IMR-90 (cell line): Measurements from ENCODE around the gene PMF1. TPM values are rescaled to one million over a fixed set of nuclear protein-coding genes. Genes with fewer than 3 reads are reported as not detected.

Source experiments
- ATAC-seq: fragments of 200-7000 bp; cut with Tn5 transposase; 2 replicates; pipeline ENCODE4 v1.9.1; 2020; ENCODE audit warnings: low read depth, mild to moderate bottlenecking, moderate library complexity
- BruUV-seq: library from RNA; stranded (reverse); fragments of 400-500 nt; replicated peaks from 2 replicates; lab custom pipeline; 2021; lab: Mats Ljungman, UMichigan
- CTCF ChIA-PET: fragments of 300-600 bp; formaldehyde crosslinking; extraction: SDS; loops from one replicate; lab custom pipeline; 2021; ENCODE audit warnings: antibody characterized with exemption; lab: Yijun Ruan, JAX
- POLR2A ChIA-PET: fragments of 300-600 bp; sonication (Branson Sonifier 250); formaldehyde crosslinking; loops from one replicate; lab custom pipeline; 2022; ENCODE audit warnings: antibody characterized with exemption; ENCODE audit not compliant: unreplicated experiment; lab: Charles Lee
- DNase-seq: peaks from one replicate; pipeline ENCODE4 v3.0.0; 2013
- H2AFZ ChIP-seq: replicated peaks from 2 replicates; pipeline ENCODE3; 2013; ENCODE audit warnings: low read length, mild to moderate bottlenecking; ENCODE audit not compliant: poor library complexity
- H2AK5ac ChIP-seq: 2 replicates; pipeline ENCODE4 v1.6.1; 2013; ENCODE audit warnings: low read depth, low read length, inconsistent platforms
- H2AK9ac ChIP-seq: replicated peaks from 2 replicates; pipeline ENCODE3; 2013; ENCODE audit warnings: mild to moderate bottlenecking, low read depth, low read length, moderate library complexity; ENCODE audit not compliant: poor library complexity
- H2BK120ac ChIP-seq: 2 replicates; pipeline ENCODE4 v1.6.1; 2013; ENCODE audit warnings: low read depth, low read length, inconsistent platforms
- H2BK15ac ChIP-seq: 3 replicates; pipeline ENCODE4 v1.6.1; 2013; ENCODE audit warnings: low read depth, low read length, inconsistent platforms
- H2BK20ac ChIP-seq: 2 replicates; pipeline ENCODE4 v1.6.1; 2013; ENCODE audit warnings: low read depth, mild to moderate bottlenecking, inconsistent platforms, low read length, moderate library complexity
- H2BK5ac ChIP-seq: 2 replicates; pipeline ENCODE4 v1.6.1; 2013; ENCODE audit warnings: mild to moderate bottlenecking, low read depth, low read length, inconsistent platforms; ENCODE audit not compliant: poor library complexity, severe bottlenecking
- H3K14ac ChIP-seq: replicated peaks from 2 replicates; pipeline ENCODE4 v1.6.1; 2013; ENCODE audit warnings: low read depth, low read length, inconsistent platforms
- H3K18ac ChIP-seq: 2 replicates; pipeline ENCODE4 v1.6.1; 2013; ENCODE audit warnings: low read depth, low read length, control low read depth
- H3K23ac ChIP-seq: 2 replicates; pipeline ENCODE4 v1.6.1; 2013; ENCODE audit warnings: low read depth, low read length, inconsistent platforms
- H3K27ac ChIP-seq: 2 replicates; pipeline ENCODE4 v1.5.1; 2013; ENCODE audit warnings: mild to moderate bottlenecking, control low read depth, low read length; ENCODE audit not compliant: insufficient read depth
- H3K27me3 ChIP-seq: 2 replicates; pipeline ENCODE4 v1.6.1; 2013; ENCODE audit warnings: low read length; ENCODE audit not compliant: control insufficient read depth, insufficient read depth
- H3K36me3 ChIP-seq: 2 replicates; pipeline ENCODE4 v1.6.1; 2013; ENCODE audit warnings: low read length, mixed read lengths; ENCODE audit not compliant: control insufficient read depth, insufficient read depth
- H3K4ac ChIP-seq: 2 replicates; pipeline ENCODE4 v1.6.1; 2013; ENCODE audit warnings: low read depth, low read length, inconsistent platforms
- H3K4me1 ChIP-seq: 2 replicates; pipeline ENCODE4 v1.6.1; 2013; ENCODE audit warnings: low read length, mixed read lengths; ENCODE audit not compliant: control insufficient read depth, insufficient read depth
- H3K4me2 ChIP-seq: 2 replicates; pipeline ENCODE4 v1.6.1; 2013; ENCODE audit warnings: low read depth, mild to moderate bottlenecking, control low read depth, low read length, moderate library complexity
- H3K4me3 ChIP-seq: 2 replicates; pipeline ENCODE4 v1.5.1; 2013; ENCODE audit warnings: low read depth, mild to moderate bottlenecking, control low read depth, low read length, moderate library complexity; ENCODE audit not compliant: insufficient read depth
- H3K56ac ChIP-seq: 2 replicates; pipeline ENCODE4 v1.6.1; 2013; ENCODE audit warnings: low read length, inconsistent platforms; ENCODE audit not compliant: insufficient read depth; ENCODE audit errors: extremely low read depth
- H3K79me1 ChIP-seq, 2 experiments: 2 replicates each; pipeline ENCODE4 v1.6.1; 2013; ENCODE audit warnings: low read length in 2 of 2, inconsistent platforms in 1 of 2, low read depth in 1 of 2
- H3K9ac ChIP-seq: 2 replicates; pipeline ENCODE4 v1.6.1; 2013; ENCODE audit warnings: low read depth, low read length, control low read depth
- H3K9me1 ChIP-seq: 2 replicates; pipeline ENCODE4 v1.6.1; 2013; ENCODE audit warnings: low read length, inconsistent platforms; ENCODE audit not compliant: insufficient read depth
- H3K9me3 ChIP-seq: 2 replicates; pipeline ENCODE4 v1.6.1; 2013; ENCODE audit warnings: low read length; ENCODE audit not compliant: control insufficient read depth, insufficient read depth
- H4K20me1 ChIP-seq: 2 replicates; pipeline ENCODE4 v1.6.1; 2013; ENCODE audit warnings: low read length, inconsistent platforms; ENCODE audit not compliant: insufficient read depth
- H4K5ac ChIP-seq: 2 replicates; pipeline ENCODE4 v1.6.1; 2013; ENCODE audit warnings: mild to moderate bottlenecking, low read depth, low read length, control low read depth
- H4K8ac ChIP-seq, 2 experiments: 2 replicates each; pipeline ENCODE4 v1.6.1; 2013; ENCODE audit warnings: low read depth in 2 of 2, low read length in 2 of 2, control low read depth in 1 of 2, inconsistent platforms in 1 of 2
- H4K91ac ChIP-seq: 2 replicates; pipeline ENCODE4 v1.6.1; 2013; ENCODE audit warnings: low read depth, low read length, inconsistent platforms; ENCODE audit not compliant: insufficient read depth
- BHLHE40 ChIP-seq: fragments of 150-350 bp; IDR thresholded peaks from 2 replicates; pipeline ENCODE4 v1.6.1; 2016; ENCODE audit warnings: mild to moderate bottlenecking, low read depth, low read length
- CEBPB ChIP-seq: IDR thresholded peaks from 2 replicates; pipeline ENCODE4 v1.6.1; 2012; ENCODE audit warnings: low read depth, low read length, improper control_type of control experiment
- CHD1 ChIP-seq: IDR thresholded peaks from 2 replicates; pipeline ENCODE4 v1.6.1; 2012; ENCODE audit warnings: low read depth, low read length, improper control_type of control experiment
- ELK1 ChIP-seq: fragments of 150-350 bp; IDR thresholded peaks from 2 replicates; pipeline ENCODE4 v1.6.1; 2016; ENCODE audit warnings: low read depth, mild to moderate bottlenecking, low read length, moderate library complexity, borderline replicate concordance
- FOS ChIP-seq: fragments of 150-350 bp; IDR thresholded peaks from 2 replicates; pipeline ENCODE4 v1.6.1; 2016; ENCODE audit warnings: low read depth, low read length
- MAFK ChIP-seq: IDR thresholded peaks from 2 replicates; pipeline ENCODE4 v1.6.1; 2012; ENCODE audit warnings: low read depth, low read length, improper control_type of control experiment
- MAZ ChIP-seq: IDR thresholded peaks from 2 replicates; pipeline ENCODE4 v1.6.1; 2012; ENCODE audit warnings: low read depth, mild to moderate bottlenecking, low read length, improper control_type of control experiment, moderate library complexity, borderline replicate concordance
- MXI1 ChIP-seq: IDR thresholded peaks from 2 replicates; pipeline ENCODE4 v1.6.1; 2012; ENCODE audit warnings: low read depth, mild to moderate bottlenecking, low read length, moderate library complexity, borderline replicate concordance
- NFE2L2 ChIP-seq: fragments of 150-350 bp; IDR thresholded peaks from 2 replicates; pipeline ENCODE4 v1.6.1; 2016; ENCODE audit warnings: low read depth, mild to moderate bottlenecking, low read length
- POLR2A ChIP-seq: IDR thresholded peaks from 2 replicates; pipeline ENCODE4 v1.6.1; 2012; ENCODE audit warnings: mild to moderate bottlenecking, low read depth, low read length
- RAD21 ChIP-seq: IDR thresholded peaks from 2 replicates; pipeline ENCODE4 v1.6.1; 2012; ENCODE audit warnings: low read length, improper control_type of control experiment
- RCOR1 ChIP-seq: IDR thresholded peaks from 2 replicates; pipeline ENCODE4 v1.6.1; 2012; ENCODE audit warnings: mild to moderate bottlenecking, low read length, improper control_type of control experiment; ENCODE audit not compliant: insufficient replicate concordance
- RFX5 ChIP-seq: IDR thresholded peaks from 2 replicates; pipeline ENCODE4 v1.8.0; 2012; ENCODE audit warnings: low read depth, mild to moderate bottlenecking, low read length, moderate library complexity
- WGBS, 2 experiments: methylation state at CpG; one replicate each; pipeline versions ENCODE4 v1.1.5 to v1.1.7; 2013; ENCODE audit warnings: missing lambda C conversion rate in 2 of 2; ENCODE audit not compliant: insufficient read length in 1 of 2; ENCODE audit errors: extremely low coverage in 2 of 2; 5-methylcytosine and 5-hydroxymethylcytosine counted together
- dilution Hi-C: fragments of 300-500 bp; cut with HindIII; formaldehyde crosslinking; loops from one replicate; pipeline ENCODE4 v1.14.3; 2018; ENCODE audit warnings: low sequenced_read_pairs; ENCODE audit not compliant: unreplicated experiment
- in situ Hi-C: fragments of 300-500 bp; cut with MboI; formaldehyde crosslinking; loops from 3 replicates; pipeline ENCODE4 v1.14.3; 2019; ENCODE audit warnings: low sequenced_read_pairs, inconsistent platforms, mixed read lengths
- intact Hi-C: fragments of 100-400 bp; cut with micrococcal nuclease; formaldehyde crosslinking; loops from 2 replicates; pipeline ENCODE4 v1.10.0; 2022
- polyA plus RNA-seq, 3 experiments: library from polyadenylated mRNA; depleted of rRNA; stranded (reverse); fragments of >200 nt; gene quantifications; 2 replicates each; pipeline ENCODE4 v1.2.3, GENCODE V29; 2012; ENCODE audit warnings: low replicate concordance in 1 of 3
- total RNA-seq: library from RNA; depleted of rRNA; stranded (reverse); fragments of >200 nt; gene quantifications from 2 replicates; pipeline ENCODE4 v1.2.3, GENCODE V29; 2012
- TF ChIP-seq, protein P1 (sequence below): fragments of 150-350 bp; IDR thresholded peaks from 2 replicates; pipeline ENCODE4 v1.6.1; 2017; ENCODE audit warnings: mild to moderate bottlenecking, antibody characterized with exemption, low read length, low read depth

PMF1 gene
- total and polyA plus RNA-seq, 2 of the 4 experiments (the other 2 are of a cell fraction): 54.8 to 73.4 TPM

GRCh38 chr1:156212130-156212529 is 677 bp upstream of the PMF1 start (continued):
- TF ChIP-seq, protein P1, sequence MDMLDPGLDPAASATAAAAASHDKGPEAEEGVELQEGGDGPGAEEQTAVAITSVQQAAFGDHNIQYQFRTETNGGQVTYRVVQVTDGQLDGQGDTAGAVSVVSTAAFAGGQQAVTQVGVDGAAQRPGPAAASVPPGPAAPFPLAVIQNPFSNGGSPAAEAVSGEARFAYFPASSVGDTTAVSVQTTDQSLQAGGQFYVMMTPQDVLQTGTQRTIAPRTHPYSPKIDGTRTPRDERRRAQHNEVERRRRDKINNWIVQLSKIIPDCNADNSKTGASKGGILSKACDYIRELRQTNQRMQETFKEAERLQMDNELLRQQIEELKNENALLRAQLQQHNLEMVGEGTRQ: no peak

GRCh38 chr1:156213644-156213966 is 798 bp downstream of the PMF1 start:
- Histone ChIP-seq H3K4me2 (peak overlapping the region; percentile 86), H2AK9ac (no peak overlapping the region), H4K20me1 (no peaks in the 10 kb centered on the region), H4K8ac (peak overlapping the region; percentile 34 to 98), H3K56ac (peak overlapping the region; percentile 52; the same call in 1 of the 2 replicates), H3K4me3 (peak overlapping the region; percentile 74), H4K91ac (0 out of 2 replicates have a peak overlapping the region, but pooled peaks have one; percentile 59), H3K23ac (peak overlapping the region; percentile 71; the same call in 1 of the 2 replicates), H3K4ac (peak overlapping the region; percentile 45), H2BK20ac (no peak overlapping the region), H3K14ac (peak overlapping the region; percentile 85), H2AFZ (peak overlapping the region; percentile 99), H3K79me1 (peaks cover 12 to 40% of the 10 kb centered on the region in 2 experiments), H3K36me3 (peaks cover 14% of the 10 kb centered on the region), H3K27ac (peak overlapping the region; percentile 42), H2BK5ac (peak overlapping the region; percentile 52), H2BK15ac (no peak overlapping the region), H3K9me3 (no peaks in the 10 kb centered on the region), H2BK120ac (no peak overlapping the region), H3K18ac (no peak overlapping the region), H3K4me1 (0 out of 2 replicates have a peak, but pooled peaks cover 2% of the 10 kb centered on the region), H2AK5ac (0 out of 2 replicates have a peak overlapping the region, but pooled peaks have one; percentile 5), H4K5ac (peak overlapping the region; percentile 44; the same call in 1 of the 2 replicates), H3K9ac (peak overlapping the region; percentile 60), H3K27me3 (no peaks in the 10 kb centered on the region), H3K9me1 (0 out of 2 replicates have a peak, but pooled peaks cover 5% of the 10 kb centered on the region)
- intact Hi-C loops: no loop called here
- DNase-seq: no peak
- WGBS, 2 experiments: 27% methylated on average over 3 of the region's 11 CpGs; no CpG with 5 or more reads in 1 of the 2 experiments
- ATAC-seq: no peak
- dilution Hi-C loops: no loop called here
- CTCF ChIA-PET: interaction anchor here (1.4 to 1.6 kb wide), 3 partner anchors 12 to 84 kb away, joined by 3 to 11 read pairs (median 4); no protein-coding TSS in a partner anchor
- in situ Hi-C loops: loop anchor here (5.0 kb wide), 1 partner anchor 51 kb away; no protein-coding TSS in a partner anchor
- no TSS peak for BruUV-seq
- POLR2A ChIA-PET: interaction anchor here (1.0 to 1.9 kb wide), 3 partner anchors 11 to 20 kb away, joined by 3 to 16 read pairs (median 3); partner anchors contain the start of gene SLC25A44
- TF ChIP-seq ELK1 (no peak), NFE2L2 (no peak), CHD1 (no peak), FOS (no peak), BHLHE40 (no peak), CEBPB (no peak), RFX5 (no peak), MAZ (no peak), MAFK (no peak), RCOR1 (no peak), RAD21 (no peak), POLR2A (no peak), MXI1 (no peak)
- TF ChIP-seq, protein P1: no peak
